A673 (cell line): ENCODE results near the gene SRPRA. TPM values are rescaled to one million over a fixed set of nuclear protein-coding genes. Genes with fewer than 3 reads are reported as not detected.
A peak's percentile ranks its signal among the peaks of the same experiment; 100 is the strongest.
"Not testable (repeated sequence)": the region's sequence is repeated elsewhere in the genome, so short reads cannot be mapped to it uniquely, and the experiment has no call there.

Source experiments
- BruUV-seq: library from RNA; stranded (reverse); fragments of 400-500 nt; replicated peaks from 2 replicates; lab custom pipeline; 2021; lab: Mats Ljungman, UMichigan
- CTCF ChIA-PET: fragments of 300-600 bp; sonication (Branson Sonifier 250); formaldehyde crosslinking; loops from one replicate; lab custom pipeline; 2022; ENCODE audit warnings: antibody characterized with exemption; lab: Charles Lee
- POLR2A ChIA-PET: fragments of 300-600 bp; sonication (Branson Sonifier 250); formaldehyde crosslinking; loops from one replicate; lab custom pipeline; 2022; ENCODE audit warnings: antibody characterized with exemption; ENCODE audit not compliant: low non-redundant PET; lab: Charles Lee
- DNase-seq: peaks from one replicate; pipeline ENCODE4 v3.0.0-alpha.2; 2015; ENCODE audit warnings: low spot score
- H3K27ac ChIP-seq: fragments of 200-600 bp; sonication (generic); 2 replicates; pipeline ENCODE4 v1.5.1; 2016; ENCODE audit warnings: mixed run types, low read depth, mild to moderate bottlenecking, mixed read lengths, antibody characterized with exemption, low read length; ENCODE audit not compliant: poor library complexity, severe bottlenecking
- H3K27me3 ChIP-seq: fragments of 200-600 bp; sonication (generic); replicated peaks from 2 replicates; pipeline ENCODE4 v1.6.1; 2017; ENCODE audit warnings: mixed run types, low read depth, mild to moderate bottlenecking, mixed read lengths, antibody characterized with exemption, low read length; ENCODE audit not compliant: insufficient read depth, poor library complexity
- H3K36me3 ChIP-seq: fragments of 200-600 bp; sonication (generic); 2 replicates; pipeline ENCODE4 v1.6.1; 2016; ENCODE audit warnings: mixed run types, mild to moderate bottlenecking, mixed read lengths, antibody characterized with exemption, low read length; ENCODE audit not compliant: insufficient read depth, poor library complexity, severe bottlenecking
- H3K4me1 ChIP-seq: fragments of 200-600 bp; sonication (generic); 2 replicates; pipeline ENCODE4 v1.6.1; 2017; ENCODE audit warnings: mixed run types, mild to moderate bottlenecking, mixed read lengths, antibody characterized with exemption, low read length; ENCODE audit not compliant: insufficient read depth, poor library complexity, severe bottlenecking
- H3K4me3 ChIP-seq: fragments of 200-600 bp; sonication (generic); 2 replicates; pipeline ENCODE4 v1.5.1; 2016; ENCODE audit warnings: low read depth, mixed run types, mild to moderate bottlenecking, mixed read lengths, low read length; ENCODE audit not compliant: poor library complexity, severe bottlenecking
- H3K9me3 ChIP-seq: fragments of 200-600 bp; sonication (generic); 2 replicates; pipeline ENCODE4 v1.6.1; 2016; ENCODE audit warnings: mixed run types, low read depth, mild to moderate bottlenecking, mixed read lengths, antibody characterized with exemption, low read length; ENCODE audit not compliant: poor library complexity, severe bottlenecking
- CTCF ChIP-seq: fragments of 300-800, 200-600 bp; sonication (generic); conservative IDR thresholded peaks from 2 replicates; pipeline ENCODE4 v1.5.1; 2017; ENCODE audit warnings: low read depth, mild to moderate bottlenecking, antibody characterized with exemption, low read length, moderate library complexity, mixed read lengths
- EZH2 ChIP-seq: fragments of 200-600 bp; sonication (generic); IDR thresholded peaks from 2 replicates; pipeline ENCODE4 v1.6.1; 2017; ENCODE audit warnings: borderline replicate concordance, low read depth, mild to moderate bottlenecking, mixed read lengths, antibody characterized with exemption, low read length; ENCODE audit not compliant: poor library complexity, severe bottlenecking
- intact Hi-C: fragments of 100-400 bp; cut with micrococcal nuclease; formaldehyde crosslinking; loops from one replicate; pipeline ENCODE4 v1.10.0; 2022; ENCODE audit not compliant: unreplicated experiment
- total RNA-seq: library from RNA; stranded (reverse); gene quantifications from 2 replicates; pipeline ENCODE4 v1.2.3, GENCODE V29; 2021

The SRPRA gene
- total RNA-seq, 1 experiment from 2014 or later, result 136 TPM

GRCh38 chr11:126310992-126311310 lies 42.3 kb upstream of the SRPRA start:
- DNase-seq, result no peak
- intact Hi-C loops, result loop anchor here (1.0 to 10.0 kb wide), 5 partner anchors 106 to 1036 kb away; no protein-coding TSS in a partner anchor
- POLR2A ChIA-PET, result no interaction called here
- no TSS peak for BruUV-seq
- Histone ChIP-seq H3K27ac (no peak overlapping the region), H3K36me3 (no peaks in the 10 kb centered on the region), H3K9me3 (no peaks in the 10 kb centered on the region), H3K4me3 (no peak overlapping the region), H3K4me1 (no peaks in the 10 kb centered on the region), H3K27me3 (no peaks in the 10 kb centered on the region)
- CTCF ChIA-PET, result interaction anchor here (1.0 to 1.5 kb wide), 5 partner anchors 19 to 170 kb away, joined by 3 to 31 read pairs (median 5); partner anchors contain the start of gene ST3GAL4
- TF ChIP-seq CTCF, result no peak
- TF ChIP-seq EZH2, result no peak

GRCh38 chr11:126310200-126310991 lies 41.7 kb upstream of the SRPRA start:
- intact Hi-C loops, result loop anchor here (1.0 to 10.0 kb wide), 5 partner anchors 107 to 1037 kb away; no protein-coding TSS in a partner anchor
- Histone ChIP-seq H3K4me1 (no peaks in the 10 kb centered on the region), H3K36me3 (no peaks in the 10 kb centered on the region), H3K27me3 (no peaks in the 10 kb centered on the region), H3K27ac (no peak overlapping the region), H3K4me3 (no peak overlapping the region), H3K9me3 (no peaks in the 10 kb centered on the region)
- DNase-seq, result peak; percentile 84
- BruUV-seq, result no TSS peak
- ChIA-PET POLR2A (no interaction called here), CTCF (interaction anchor here (0.5 to 1.5 kb wide), 7 partner anchors 19 to 170 kb away, joined by 3 to 31 read pairs (median 5); partner anchors contain the start of gene ST3GAL4)
- TF ChIP-seq EZH2 (no peak), CTCF (peak; percentile 96)

- H3K9me3 ChIP-seq, H3K27ac ChIP-seq, DNase-seq, H3K27me3 ChIP-seq, POLR2A ChIA-PET, H3K4me3 ChIP-seq, H3K36me3 ChIP-seq, BruUV-seq, H3K4me1 ChIP-seq, CTCF ChIA-PET: not testable (repeated sequence)
- intact Hi-C loops, result loop anchor here (1.0 kb wide), 1 partner anchor 132 kb away; no protein-coding TSS in a partner anchor
Measured at GRCh38 chr11:126308771-126309170, 40.1 kb upstream of the SRPRA start.
